ENCODE measurements around the gene PNPLA3. TPM values are rescaled to one million over a fixed set of nuclear protein-coding genes. Genes with fewer than 3 reads are reported as not detected.

Gene PNPLA3
- polyA plus RNA-seq, 1 of the 3 experiments (the other 2 are of a cell fraction) = 3.2 TPM

GRCh38 chr22:43988116-43988820 is 64.7 kb downstream of the PNPLA3 start:
- Histone ChIP-seq H3K36me3 (replicated peaks in 1 of 2; ENCODE audit: control insufficient read depth in 1 of 2, insufficient read depth in 2 of 2, low read length in 1 of 2) (peaks cover 48 to 77% of the 10 kb centered on the region in 2 experiments), H3K27me3 (ENCODE audit: insufficient read depth) (no peaks in the 10 kb centered on the region), H3K9me2 (no peaks in the 10 kb centered on the region), H3K4me2 (no peak overlapping the region), H3F3A (replicated peaks; ENCODE audit: insufficient read depth) (peaks cover 9% of the 10 kb centered on the region), H4K20me1 (ENCODE audit: insufficient read depth) (peaks cover 4% of the 10 kb centered on the region; the same call in 1 of the 2 replicates), H3K9me3 (no peaks in the 10 kb centered on the region), H3K4me3 (ENCODE audit: low read depth in 2 of 2, low read length in 1 of 2) (no peak overlapping the region), H3K9ac (no peak overlapping the region), H3K4me1 (ENCODE audit: control insufficient read depth in 1 of 2, insufficient read depth in 2 of 2, low read depth in 1 of 2, low read length in 1 of 2) (peaks cover 0 to 3% of the 10 kb centered on the region in 2 experiments; a peak in 1 of 4 replicates), H2AFZ (ENCODE audit: low read depth) (no peak overlapping the region), H3K79me2 (ENCODE audit: insufficient read depth) (no peaks in the 10 kb centered on the region; the same call in 1 of the 2 replicates), H3K27ac (ENCODE audit: low read depth in 2 of 2, low read length in 1 of 2) (no peak overlapping the region)
- no peak for DNase-seq
- POLR2A ChIA-PET = no interaction called here
- TF ChIP-seq SMC3 (IDR thresholded peaks at IDR 0.05; ENCODE audit: low read depth, low read length) = no peak
- TF ChIP-seq FOSL2 (IDR thresholded peaks at IDR 0.05; ENCODE audit: borderline replicate concordance, low read depth) = no peak
- TF ChIP-seq TEAD4 (IDR thresholded peaks at IDR 0.05; ENCODE audit: borderline replicate concordance, insufficient read depth) = no peak
- no peak for TF ChIP-seq JUND (IDR thresholded peaks at IDR 0.05)
- no peak for TF ChIP-seq FOXJ3 (CRISPR knock-in tag; IDR thresholded peaks at IDR 0.05)
- 94% methylated on average over 8 of the region's 8 CpGs for WGBS (ENCODE audit: low lambda C conversion rate)
- CTCF ChIA-PET = interaction anchor here (0.7 to 8.2 kb wide), 6 partner anchors 86 to 639 kb away, joined by 4 to 234 read pairs (median 6); no protein-coding TSS in a partner anchor

DNA sequence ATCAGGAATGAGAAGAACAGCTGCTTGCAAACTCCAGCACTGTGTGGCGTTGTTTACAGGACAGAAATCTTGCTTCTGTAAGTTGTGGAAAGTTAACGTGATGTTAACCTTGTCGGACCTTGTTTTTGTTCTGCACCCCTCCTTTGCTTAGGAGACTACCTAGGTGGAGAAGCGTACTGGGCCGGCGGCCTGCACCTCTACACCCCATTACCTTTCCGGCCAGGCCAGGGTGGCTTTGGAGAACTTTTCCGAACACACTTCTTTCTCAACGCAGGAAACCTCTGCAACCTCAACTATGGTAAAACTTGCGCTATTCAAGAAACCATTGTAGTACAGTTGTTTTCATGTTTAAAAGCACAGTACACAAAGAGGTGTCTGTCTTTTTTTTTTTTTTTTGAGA is 65.4 kb downstream of the PNPLA3 start:
- TF ChIP-seq EZH2phosphoT487 (IDR thresholded peaks at IDR 0.05; ENCODE audit: borderline replicate concordance, low read depth) (no peak), MXI1 (IDR thresholded peaks at IDR 0.05; ENCODE audit: low read depth, low read length) (no peak), YY1 (IDR thresholded peaks at IDR 0.05; ENCODE audit: low read depth) (no peak), POLR2AphosphoS5 (IDR thresholded peaks at IDR 0.05; ENCODE audit: low read depth, low read length) (no peak), GATA2 (CRISPR knock-in tag; IDR thresholded peaks at IDR 0.05) (no peak), FOXM1 (IDR thresholded peaks at IDR 0.05; ENCODE audit: low read depth) (no peak), FOXJ3 (CRISPR knock-in tag; IDR thresholded peaks at IDR 0.05) (no peak), TCF12 (IDR thresholded peaks at IDR 0.05) (no peak), CHD2 (IDR thresholded peaks at IDR 0.05; ENCODE audit: low read length, partially characterized antibody) (no peak), RCOR1 (IDR thresholded peaks at IDR 0.05; ENCODE audit: low read length) (no peak), NFIC (IDR thresholded peaks at IDR 0.05; ENCODE audit: borderline replicate concordance) (no peak), TAF1 (IDR thresholded peaks at IDR 0.05; ENCODE audit: borderline replicate concordance, low read depth, low read length) (no peak), ZBTB33 (IDR thresholded peaks at IDR 0.05; ENCODE audit: borderline replicate concordance, low read depth) (no peak), TEAD4 (IDR thresholded peaks at IDR 0.05; ENCODE audit: borderline replicate concordance, insufficient read depth) (no peak), GABPA (IDR thresholded peaks at IDR 0.05; ENCODE audit: low read depth) (no peak)
- TF ChIP-seq, protein P1, sequence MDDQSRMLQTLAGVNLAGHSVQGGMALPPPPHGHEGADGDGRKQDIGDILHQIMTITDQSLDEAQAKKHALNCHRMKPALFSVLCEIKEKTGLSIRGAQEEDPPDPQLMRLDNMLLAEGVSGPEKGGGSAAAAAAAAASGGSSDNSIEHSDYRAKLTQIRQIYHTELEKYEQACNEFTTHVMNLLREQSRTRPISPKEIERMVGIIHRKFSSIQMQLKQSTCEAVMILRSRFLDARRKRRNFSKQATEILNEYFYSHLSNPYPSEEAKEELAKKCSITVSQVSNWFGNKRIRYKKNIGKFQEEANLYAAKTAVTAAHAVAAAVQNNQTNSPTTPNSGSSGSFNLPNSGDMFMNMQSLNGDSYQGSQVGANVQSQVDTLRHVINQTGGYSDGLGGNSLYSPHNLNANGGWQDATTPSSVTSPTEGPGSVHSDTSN (IDR thresholded peaks at IDR 0.05) = no peak
- TF ChIP-seq, protein P2, sequence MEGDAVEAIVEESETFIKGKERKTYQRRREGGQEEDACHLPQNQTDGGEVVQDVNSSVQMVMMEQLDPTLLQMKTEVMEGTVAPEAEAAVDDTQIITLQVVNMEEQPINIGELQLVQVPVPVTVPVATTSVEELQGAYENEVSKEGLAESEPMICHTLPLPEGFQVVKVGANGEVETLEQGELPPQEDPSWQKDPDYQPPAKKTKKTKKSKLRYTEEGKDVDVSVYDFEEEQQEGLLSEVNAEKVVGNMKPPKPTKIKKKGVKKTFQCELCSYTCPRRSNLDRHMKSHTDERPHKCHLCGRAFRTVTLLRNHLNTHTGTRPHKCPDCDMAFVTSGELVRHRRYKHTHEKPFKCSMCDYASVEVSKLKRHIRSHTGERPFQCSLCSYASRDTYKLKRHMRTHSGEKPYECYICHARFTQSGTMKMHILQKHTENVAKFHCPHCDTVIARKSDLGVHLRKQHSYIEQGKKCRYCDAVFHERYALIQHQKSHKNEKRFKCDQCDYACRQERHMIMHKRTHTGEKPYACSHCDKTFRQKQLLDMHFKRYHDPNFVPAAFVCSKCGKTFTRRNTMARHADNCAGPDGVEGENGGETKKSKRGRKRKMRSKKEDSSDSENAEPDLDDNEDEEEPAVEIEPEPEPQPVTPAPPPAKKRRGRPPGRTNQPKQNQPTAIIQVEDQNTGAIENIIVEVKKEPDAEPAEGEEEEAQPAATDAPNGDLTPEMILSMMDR (IDR thresholded peaks at IDR 0.05) = no peak
- DNase-seq = no peak
- no peaks in the 10 kb centered on the region; the same call in 1 of the 2 replicates for H3K79me2 ChIP-seq (ENCODE audit: insufficient read depth)
- no peak overlapping the region for H3K9ac ChIP-seq
- peaks cover 48 to 77% of the 10 kb centered on the region in 2 experiments for H3K36me3 ChIP-seq (replicated peaks in 1 of 2; ENCODE audit: control insufficient read depth in 1 of 2, insufficient read depth in 2 of 2, low read length in 1 of 2)
- H4K20me1 ChIP-seq (ENCODE audit: insufficient read depth) = peaks cover 4% of the 10 kb centered on the region; the same call in 1 of the 2 replicates
- 96% methylated on average over 10 of the region's 10 CpGs for WGBS (ENCODE audit: low lambda C conversion rate)
- peaks cover 9% of the 10 kb centered on the region for H3F3A ChIP-seq (replicated peaks; ENCODE audit: insufficient read depth)
- ChIA-PET CTCF (interaction anchor here (1.5 to 8.2 kb wide), 3 partner anchors 43 to 638 kb away, joined by 3 to 234 read pairs (median 4); no protein-coding TSS in a partner anchor), POLR2A (no interaction called here)
- H3K27me3 ChIP-seq (ENCODE audit: insufficient read depth) = no peaks in the 10 kb centered on the region
- H3K9me2 ChIP-seq = no peaks in the 10 kb centered on the region
- H3K4me2 ChIP-seq = no peak overlapping the region
- H3K4me1 ChIP-seq (ENCODE audit: control insufficient read depth in 1 of 2, insufficient read depth in 2 of 2, low read depth in 1 of 2, low read length in 1 of 2) = peaks cover 0 to 6% of the 10 kb centered on the region in 2 experiments; a peak in 1 of 4 replicates
- no peak overlapping the region for H3K4me3 ChIP-seq (ENCODE audit: low read depth in 2 of 2, low read length in 1 of 2)
- no peaks in the 10 kb centered on the region for H3K9me3 ChIP-seq
- H3K27ac ChIP-seq (ENCODE audit: low read depth in 2 of 2, low read length in 1 of 2) = no peak overlapping the region
- no peak overlapping the region for H2AFZ ChIP-seq (ENCODE audit: low read depth)

All from SK-N-SH (cell line).